ENCODE measurements around the gene SLAMF1.

SLAMF1 gene

DNA sequence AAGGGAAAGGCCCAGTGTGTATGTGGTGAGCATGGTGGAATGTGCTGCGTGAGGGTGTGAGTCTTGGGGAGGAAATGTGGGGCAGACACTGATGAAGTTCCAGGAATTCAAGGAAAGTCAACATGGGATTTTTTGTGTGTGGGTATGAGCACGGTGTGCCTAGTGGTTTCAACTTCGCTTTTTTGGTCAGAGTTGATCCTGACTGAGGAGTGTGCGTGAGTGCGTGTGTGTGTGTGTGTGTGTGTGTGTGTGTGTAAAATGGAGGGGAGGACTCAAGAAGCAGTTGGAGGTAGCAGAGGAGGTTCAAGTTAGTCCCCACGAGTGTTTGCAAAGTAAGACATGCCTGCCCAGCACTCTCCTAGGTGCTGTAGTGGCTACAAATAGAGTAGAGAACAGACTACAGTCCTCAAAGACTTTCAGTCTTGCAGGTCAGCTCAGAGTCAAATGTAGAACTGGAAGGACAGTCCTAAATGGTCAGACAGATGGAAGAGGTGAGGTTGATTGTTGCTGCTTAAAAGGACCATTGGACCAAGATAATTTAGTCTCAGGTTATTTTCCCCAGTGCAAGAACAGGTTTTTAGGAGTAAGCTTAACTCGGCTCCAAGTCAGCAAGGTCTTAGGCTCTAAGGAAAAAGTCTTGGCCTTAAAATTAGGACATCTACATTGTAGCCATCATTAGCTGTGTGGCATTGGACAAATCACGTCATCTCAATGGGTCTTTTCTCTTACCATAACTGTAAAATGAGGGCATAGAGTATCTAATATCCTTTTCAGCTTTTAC, 25.0 kb downstream of the SLAMF1 start:
- DNase-seq (ENCODE audit: extremely low read depth, low read depth), result no peak
- TF ChIP-seq, protein P1, sequence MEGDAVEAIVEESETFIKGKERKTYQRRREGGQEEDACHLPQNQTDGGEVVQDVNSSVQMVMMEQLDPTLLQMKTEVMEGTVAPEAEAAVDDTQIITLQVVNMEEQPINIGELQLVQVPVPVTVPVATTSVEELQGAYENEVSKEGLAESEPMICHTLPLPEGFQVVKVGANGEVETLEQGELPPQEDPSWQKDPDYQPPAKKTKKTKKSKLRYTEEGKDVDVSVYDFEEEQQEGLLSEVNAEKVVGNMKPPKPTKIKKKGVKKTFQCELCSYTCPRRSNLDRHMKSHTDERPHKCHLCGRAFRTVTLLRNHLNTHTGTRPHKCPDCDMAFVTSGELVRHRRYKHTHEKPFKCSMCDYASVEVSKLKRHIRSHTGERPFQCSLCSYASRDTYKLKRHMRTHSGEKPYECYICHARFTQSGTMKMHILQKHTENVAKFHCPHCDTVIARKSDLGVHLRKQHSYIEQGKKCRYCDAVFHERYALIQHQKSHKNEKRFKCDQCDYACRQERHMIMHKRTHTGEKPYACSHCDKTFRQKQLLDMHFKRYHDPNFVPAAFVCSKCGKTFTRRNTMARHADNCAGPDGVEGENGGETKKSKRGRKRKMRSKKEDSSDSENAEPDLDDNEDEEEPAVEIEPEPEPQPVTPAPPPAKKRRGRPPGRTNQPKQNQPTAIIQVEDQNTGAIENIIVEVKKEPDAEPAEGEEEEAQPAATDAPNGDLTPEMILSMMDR (IDR thresholded peaks at IDR 0.05; ENCODE audit: low read depth, low read length), result no peak

DNA sequence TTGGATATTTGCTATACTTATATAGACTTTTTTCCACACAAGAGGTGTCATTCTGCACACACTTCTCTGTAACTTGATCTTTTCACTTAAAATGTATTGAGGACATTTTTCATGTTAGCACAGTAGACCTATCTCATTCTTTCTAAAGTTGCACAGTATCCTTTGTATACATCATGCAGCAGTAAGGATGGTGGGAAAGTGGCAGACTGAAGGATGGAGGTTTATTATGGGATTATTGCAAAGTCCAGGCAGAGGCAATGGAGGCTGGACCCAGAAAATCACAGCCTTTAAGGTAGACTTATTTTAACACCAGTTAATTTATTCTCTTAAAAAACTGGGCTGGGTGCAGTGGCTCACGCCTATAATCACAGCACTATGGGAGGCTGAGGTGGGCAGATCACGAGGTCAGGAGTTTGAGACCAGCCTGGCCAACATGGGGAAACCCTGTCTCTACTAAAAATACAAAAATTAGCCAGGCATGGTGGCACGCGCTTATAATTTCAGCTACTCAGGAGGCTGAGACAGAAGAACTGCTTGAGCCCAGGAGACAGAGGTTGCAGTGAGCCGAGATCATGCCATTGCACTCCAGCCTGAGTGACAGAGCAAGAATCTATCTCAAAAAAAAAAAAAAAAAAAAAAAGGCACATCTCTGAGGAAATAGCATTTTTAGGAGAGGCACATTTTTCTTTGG, 25.8 kb downstream of the SLAMF1 start:
- DNase-seq (ENCODE audit: extremely low read depth, low read depth), result no peak
- TF ChIP-seq, protein P1 (IDR thresholded peaks at IDR 0.05; ENCODE audit: low read depth, low read length), result no peak

DNA sequence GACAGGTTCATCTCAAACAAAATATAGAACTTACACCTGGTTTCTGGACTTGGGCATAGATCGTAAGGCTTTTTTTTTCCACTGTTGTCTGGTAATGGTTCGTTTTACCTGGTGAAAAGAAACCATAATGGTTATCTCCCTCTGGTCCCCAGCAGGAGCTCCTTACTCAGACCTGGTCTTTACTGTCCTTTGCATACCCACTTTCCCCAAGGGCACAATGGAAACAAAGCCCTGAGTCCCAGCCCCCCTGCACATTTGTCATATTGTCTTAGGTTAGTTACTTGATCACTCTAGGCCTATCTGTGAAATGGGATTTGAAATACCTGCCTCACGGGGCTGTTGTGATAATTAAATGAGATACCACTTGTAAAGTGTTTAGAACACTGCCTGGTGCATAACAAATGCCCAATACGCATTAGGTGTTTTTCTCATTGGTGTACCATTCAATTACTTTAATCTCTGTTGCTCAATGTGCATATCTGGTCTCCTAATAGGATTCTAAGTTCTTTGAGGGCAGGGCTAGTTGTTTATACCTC, 27.0 kb downstream of the SLAMF1 start:
- TF ChIP-seq, protein P1 (IDR thresholded peaks at IDR 0.05; ENCODE audit: low read depth, low read length), result no peak
- DNase-seq (ENCODE audit: extremely low read depth, low read depth), result no peak

DNA sequence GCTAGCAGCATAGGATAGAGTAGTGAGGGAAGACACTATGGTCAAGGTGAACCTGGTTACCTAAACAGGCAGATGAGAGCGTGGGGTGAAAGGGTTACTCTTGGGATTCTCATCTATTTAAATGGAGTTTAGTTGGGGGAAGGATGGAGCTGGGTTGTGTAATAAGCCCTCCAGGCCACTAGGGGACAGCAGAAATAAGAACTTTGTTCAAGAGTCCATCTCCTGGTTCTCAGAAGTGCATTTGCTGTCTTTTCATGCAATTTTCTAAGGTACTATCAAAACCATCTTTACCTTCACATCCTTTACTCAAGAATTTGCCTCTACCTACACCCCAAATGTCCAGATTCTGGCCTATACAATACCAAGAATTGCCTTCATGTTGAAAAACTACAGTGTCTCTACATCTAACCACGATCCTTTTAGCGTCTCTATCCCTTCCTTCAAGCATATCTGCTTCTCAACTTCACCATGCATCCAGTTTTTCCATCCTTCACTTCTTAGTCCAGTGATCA, 28.0 kb downstream of the SLAMF1 start:
- TF ChIP-seq, protein P1 (IDR thresholded peaks at IDR 0.05; ENCODE audit: low read depth, low read length), result no peak
- DNase-seq (ENCODE audit: extremely low read depth, low read depth), result no peak

DNA sequence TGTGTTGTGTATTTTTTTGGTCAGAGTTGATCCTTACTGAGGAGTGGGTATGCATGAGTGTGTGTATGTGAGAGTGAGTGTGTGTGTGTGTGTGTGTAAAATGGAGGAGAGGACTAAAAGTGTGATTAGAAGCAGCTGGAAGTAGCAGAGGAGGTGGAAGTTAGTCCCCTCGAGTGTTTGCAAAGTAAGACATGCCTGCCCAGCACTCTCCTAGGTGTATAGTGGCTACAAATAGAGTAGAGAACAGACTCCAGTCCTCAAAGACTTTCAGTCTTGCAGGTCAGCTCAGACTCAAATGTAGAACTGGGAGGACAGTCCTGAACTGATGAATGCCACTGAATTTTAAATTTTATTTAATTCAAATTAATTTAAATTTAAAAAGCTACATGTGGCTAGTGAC, 28.5 kb downstream of the SLAMF1 start:
- no peak for DNase-seq (ENCODE audit: extremely low read depth, low read depth)
- TF ChIP-seq, protein P1 (IDR thresholded peaks at IDR 0.05; ENCODE audit: low read depth, low read length), result no peak

DNA sequence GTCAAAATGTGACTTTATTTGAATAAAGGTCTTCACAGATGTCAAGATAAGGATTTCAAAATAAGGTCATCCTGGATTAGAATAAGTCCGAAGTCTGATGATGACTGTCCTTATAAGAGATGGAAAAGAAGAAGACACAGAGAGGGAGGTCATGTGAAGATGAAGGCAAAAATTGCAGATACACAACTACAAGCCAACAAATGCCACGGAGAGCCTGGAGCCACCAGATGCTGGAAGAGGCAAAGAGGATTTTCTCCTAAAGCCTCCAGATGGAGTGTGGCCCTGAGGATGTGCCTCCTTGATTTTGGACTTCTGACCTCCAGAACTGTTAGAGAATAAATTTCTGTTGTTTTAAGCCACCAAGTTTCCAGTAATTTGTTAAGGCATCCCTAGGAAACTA, 31.2 kb downstream of the SLAMF1 start:
- TF ChIP-seq, protein P1 (IDR thresholded peaks at IDR 0.05; ENCODE audit: low read depth, low read length), result no peak
- DNase-seq (ENCODE audit: extremely low read depth, low read depth), result no peak

DNA sequence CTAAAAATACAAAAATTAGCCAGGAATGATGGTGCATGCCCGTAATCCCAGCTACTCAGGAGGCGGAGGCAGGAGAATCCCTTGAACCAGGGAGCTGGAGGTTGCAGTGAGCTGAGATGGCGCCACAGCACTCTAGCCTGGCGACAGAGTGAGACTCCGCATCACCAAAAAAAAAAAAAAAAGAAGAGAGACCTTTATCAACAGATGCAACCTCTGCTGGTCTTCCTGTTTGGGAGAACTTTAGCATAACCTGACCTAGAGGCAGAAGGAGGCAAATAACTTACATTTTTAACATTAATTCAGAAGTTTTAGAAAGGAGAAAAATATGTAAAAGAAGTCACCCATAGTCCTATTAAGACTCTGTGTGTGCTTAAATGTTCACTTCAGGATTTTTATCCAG, 32.4 kb downstream of the SLAMF1 start:
- TF ChIP-seq, protein P1 (IDR thresholded peaks at IDR 0.05; ENCODE audit: low read depth, low read length), result no peak
- DNase-seq (ENCODE audit: extremely low read depth, low read depth), result no peak
